CD14-positive monocyte (primary cell): ENCODE results near the gene ITGAL. TPM values are rescaled to one million over a fixed set of nuclear protein-coding genes. Genes with fewer than 3 reads are reported as not detected.
A peak's percentile ranks its signal among the peaks of the same experiment; 100 is the strongest.

Source experiments
- DNase-seq, 3 donors: peaks; one replicate each; pipeline ENCODE4 v3.0.0-alpha.2; 2011 to 2022
- H2AFZ ChIP-seq: 2 replicates; pipeline ENCODE4 v1.6.0; 2012; ENCODE audit warnings: mild to moderate bottlenecking, low read depth, low read length, inconsistent platforms; ENCODE audit not compliant: insufficient read depth, poor library complexity, severe bottlenecking
- H3K27ac ChIP-seq, 2 donors: 1 replicate in 1 of 2; 2 replicates in 1 of 2; pipeline ENCODE4 v1.5.1; 2012 to 2013; ENCODE audit warnings: low read length in 2 of 2, control low read depth in 1 of 2, inconsistent platforms in 1 of 2, low read depth in 1 of 2, mild to moderate bottlenecking in 1 of 2
- H3K27me3 ChIP-seq, 2 donors: one replicate each; pipeline versions ENCODE4 v1.6.0 to v1.6.1; 2011 to 2013; ENCODE audit warnings: low read length in 2 of 2; ENCODE audit not compliant: control insufficient read depth in 2 of 2, insufficient read depth in 2 of 2
- H3K36me3 ChIP-seq, 2 donors: replicated peaks in 1 of 2; 1 replicate in 1 of 2; 2 replicates in 1 of 2; pipeline versions ENCODE4 v1.5.1 to v1.6.1; 2012 to 2013; ENCODE audit warnings: low read length in 2 of 2, control low read depth in 1 of 2, inconsistent platforms in 1 of 2, mild to moderate bottlenecking in 1 of 2; ENCODE audit not compliant: insufficient read depth in 2 of 2, control insufficient read depth in 1 of 2
- H3K4me1 ChIP-seq, 2 donors: 1 replicate in 1 of 2; 2 replicates in 1 of 2; pipeline versions ENCODE4 v1.5.1 to v1.6.1; 2012 to 2013; ENCODE audit warnings: low read length in 2 of 2, control low read depth in 1 of 2, inconsistent platforms in 1 of 2, mild to moderate bottlenecking in 1 of 2, moderate library complexity in 1 of 2; ENCODE audit not compliant: insufficient read depth in 2 of 2, control insufficient read depth in 1 of 2
- H3K4me2 ChIP-seq: replicated peaks from 2 replicates; pipeline ENCODE3; 2012; ENCODE audit warnings: low read length, moderate library complexity, mild to moderate bottlenecking; ENCODE audit not compliant: poor library complexity, severe bottlenecking; ENCODE audit errors: extremely low read depth
- H3K4me3 ChIP-seq, 3 experiments: fragments of 200-600 bp in 1 of 3; sonication (generic) in 1 of 3; replicated peaks in 1 of 3; 1 replicate in 2 of 3; 2 replicates in 1 of 3; pipeline ENCODE4 v1.5.1; 2011 to 2013; ENCODE audit warnings: low read length in 3 of 3, mild to moderate bottlenecking in 3 of 3, control low read depth in 2 of 3, low read depth in 2 of 3, inconsistent platforms in 1 of 3, moderate library complexity in 1 of 3
- H3K79me2 ChIP-seq: 2 replicates; pipeline ENCODE4 v1.6.0; 2012; ENCODE audit warnings: mild to moderate bottlenecking, control low read depth, inconsistent platforms, low read length, moderate library complexity; ENCODE audit not compliant: insufficient read depth
- H3K9ac ChIP-seq: 2 replicates; pipeline ENCODE4 v1.6.0; 2017; ENCODE audit warnings: low read length, mild to moderate bottlenecking; ENCODE audit not compliant: insufficient read depth, poor library complexity, severe bottlenecking
- H3K9me3 ChIP-seq, 2 donors: replicated peaks in 1 of 2; 1 replicate in 1 of 2; 2 replicates in 1 of 2; pipeline versions ENCODE4 v1.5.1 to v1.6.1; 2012 to 2013; ENCODE audit warnings: low read length in 2 of 2, control low read depth in 1 of 2; ENCODE audit not compliant: control insufficient read depth in 1 of 2, insufficient read depth in 1 of 2
- H4K20me1 ChIP-seq: 2 replicates; pipeline ENCODE4 v1.6.0; 2012; ENCODE audit warnings: mild to moderate bottlenecking, low read length, control low read depth, moderate library complexity; ENCODE audit not compliant: insufficient read depth
- H3K27ac Mint-ChIP-seq, 7 donors: one replicate each; pipeline ENCODE4 v1.8.0; 2020; ENCODE audit warnings: mild to moderate bottlenecking in 7 of 7, mixed read lengths in 7 of 7, moderate library complexity in 6 of 7, inconsistent platforms in 2 of 7
- H3K27me3 Mint-ChIP-seq, 3 donors: one replicate each; pipeline ENCODE4 v1.8.0; 2021 to 2022; ENCODE audit warnings: low read depth in 3 of 3, mild to moderate bottlenecking in 3 of 3, mixed read lengths in 3 of 3, moderate library complexity in 3 of 3, inconsistent platforms in 1 of 3
- H3K36me3 Mint-ChIP-seq, 2 donors: one replicate each; pipeline ENCODE4 v1.8.0; 2020; ENCODE audit warnings: mixed read lengths in 2 of 2, inconsistent platforms in 1 of 2, mild to moderate bottlenecking in 1 of 2
- H3K4me1 Mint-ChIP-seq: one replicate; pipeline ENCODE4 v1.8.0; 2020; ENCODE audit warnings: mild to moderate bottlenecking, mixed read lengths
- H3K4me3 Mint-ChIP-seq, 2 donors: one replicate each; pipeline ENCODE4 v1.8.0; 2020; ENCODE audit warnings: mild to moderate bottlenecking in 2 of 2, mixed read lengths in 2 of 2, moderate library complexity in 1 of 2
- H3K9me3 Mint-ChIP-seq, 7 donors: one replicate each; pipeline ENCODE4 v1.8.0; 2020 to 2022; ENCODE audit warnings: mixed read lengths in 7 of 7, mild to moderate bottlenecking in 6 of 7, moderate library complexity in 6 of 7, inconsistent platforms in 2 of 7
- WGBS: methylation state at CpG from one replicate; pipeline ENCODE4 v1.1.5; 2013; ENCODE audit warnings: missing lambda C conversion rate; ENCODE audit not compliant: insufficient coverage; 5-methylcytosine and 5-hydroxymethylcytosine counted together
- intact Hi-C, 2 donors: fragments of 100-400 bp; cut with micrococcal nuclease; formaldehyde crosslinking; loops; one replicate each; pipeline versions ENCODE4 v1.15.0 to v1.15.1; 2023
- polyA plus RNA-seq, 3 donors: library from polyadenylated mRNA; depleted of rRNA in 1 of 3; unstranded in 2 of 3; stranded (reverse) in 1 of 3; fragments of 300-500 nt in 2 of 3; fragments of >200 nt in 1 of 3; fragmentation: Illumina TruSeq in 2 of 3; gene quantifications; 1 replicate in 2 of 3; 2 replicates in 1 of 3; pipeline ENCODE4 v1.2.3, GENCODE V29; 2012 to 2021
- TF ChIP-seq, protein P1 (sequence below): fragments of 200-600 bp; IDR thresholded peaks from one replicate; pipeline ENCODE4 v1.8.0; 2022; ENCODE audit warnings: antibody characterized with exemption, mild to moderate bottlenecking

The ITGAL gene
- polyA plus RNA-seq, 3 donors = 56.8 to 474 (median 109) TPM

DNA sequence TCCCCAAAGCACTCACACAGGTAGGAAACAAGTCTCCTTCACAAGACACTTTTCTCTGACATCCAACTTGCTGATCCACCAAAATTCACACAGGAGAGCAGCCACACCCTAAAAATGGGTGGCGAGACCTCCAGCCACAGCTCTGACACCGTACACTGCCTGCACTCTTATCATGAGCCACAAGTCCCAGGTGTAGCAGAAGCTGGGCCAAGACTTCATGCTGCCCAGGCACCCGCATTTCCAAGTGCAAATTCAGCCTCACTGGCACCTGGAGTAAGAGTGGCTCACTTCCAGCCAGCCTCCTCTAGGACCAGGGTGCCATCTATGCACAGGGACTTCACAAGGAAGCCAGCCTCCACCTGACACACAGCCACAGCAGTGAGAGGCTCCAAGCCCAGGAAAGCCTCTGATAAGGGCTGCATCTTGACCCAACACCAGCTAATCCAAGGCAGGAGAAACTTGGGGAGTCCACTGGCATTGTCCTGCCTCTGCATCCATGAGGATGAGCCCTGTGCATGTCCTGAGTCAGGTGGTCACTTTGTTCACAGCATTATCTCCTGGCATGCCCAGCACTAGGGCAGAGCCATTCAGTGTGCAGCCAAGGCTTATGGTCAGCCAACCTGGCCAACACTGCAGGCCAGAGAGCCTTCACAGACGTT, 56.4 kb downstream of the ITGAL start:
- Mint-ChIP-seq H3K27ac (peak overlapping the region in 6 of 7 donors; percentile 35 to 97 (median 94)), H3K4me1 (peaks cover 37% of the 10 kb centered on the region), H3K36me3 (peaks cover 19 to 33% of the 10 kb centered on the region in 2 donors), H3K9me3 (no peaks in the 10 kb centered on the region), H3K4me3 (peak overlapping the region in 1 of 2 donors; percentile 58), H3K27me3 (peaks cover 0 to 4% (median 3%) of the 10 kb centered on the region in 3 donors)
- H3K36me3 ChIP-seq = peaks cover 21 to 32% of the 10 kb centered on the region in 2 donors
- no peak overlapping the region for H3K9ac ChIP-seq
- H3K79me2 ChIP-seq = peaks cover 19% of the 10 kb centered on the region
- no peak overlapping the region for H3K4me3 ChIP-seq
- intact Hi-C loops = loop anchor here (5.0 kb wide), 3 partner anchors 58 to 83 kb away; partner anchors contain the start of genes ZNF785 (in 2 of the 2) and ZNF689 (in 1 of the 2)
- peaks cover 6% of the 10 kb centered on the region for H4K20me1 ChIP-seq
- peaks cover 36 to 48% of the 10 kb centered on the region in 2 donors for H3K4me1 ChIP-seq
- WGBS = 85% methylated on average over 4 of the region's 4 CpGs
- TF ChIP-seq, protein P1, sequence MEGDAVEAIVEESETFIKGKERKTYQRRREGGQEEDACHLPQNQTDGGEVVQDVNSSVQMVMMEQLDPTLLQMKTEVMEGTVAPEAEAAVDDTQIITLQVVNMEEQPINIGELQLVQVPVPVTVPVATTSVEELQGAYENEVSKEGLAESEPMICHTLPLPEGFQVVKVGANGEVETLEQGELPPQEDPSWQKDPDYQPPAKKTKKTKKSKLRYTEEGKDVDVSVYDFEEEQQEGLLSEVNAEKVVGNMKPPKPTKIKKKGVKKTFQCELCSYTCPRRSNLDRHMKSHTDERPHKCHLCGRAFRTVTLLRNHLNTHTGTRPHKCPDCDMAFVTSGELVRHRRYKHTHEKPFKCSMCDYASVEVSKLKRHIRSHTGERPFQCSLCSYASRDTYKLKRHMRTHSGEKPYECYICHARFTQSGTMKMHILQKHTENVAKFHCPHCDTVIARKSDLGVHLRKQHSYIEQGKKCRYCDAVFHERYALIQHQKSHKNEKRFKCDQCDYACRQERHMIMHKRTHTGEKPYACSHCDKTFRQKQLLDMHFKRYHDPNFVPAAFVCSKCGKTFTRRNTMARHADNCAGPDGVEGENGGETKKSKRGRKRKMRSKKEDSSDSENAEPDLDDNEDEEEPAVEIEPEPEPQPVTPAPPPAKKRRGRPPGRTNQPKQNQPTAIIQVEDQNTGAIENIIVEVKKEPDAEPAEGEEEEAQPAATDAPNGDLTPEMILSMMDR = no peak
- no peak for DNase-seq
- no peak overlapping the region for H2AFZ ChIP-seq
- no peak overlapping the region for H3K4me2 ChIP-seq
- H3K27me3 ChIP-seq = no peaks in the 10 kb centered on the region
- no peaks in the 10 kb centered on the region for H3K9me3 ChIP-seq
- peak overlapping the region; percentile 85 to 87 for H3K27ac ChIP-seq

DNA sequence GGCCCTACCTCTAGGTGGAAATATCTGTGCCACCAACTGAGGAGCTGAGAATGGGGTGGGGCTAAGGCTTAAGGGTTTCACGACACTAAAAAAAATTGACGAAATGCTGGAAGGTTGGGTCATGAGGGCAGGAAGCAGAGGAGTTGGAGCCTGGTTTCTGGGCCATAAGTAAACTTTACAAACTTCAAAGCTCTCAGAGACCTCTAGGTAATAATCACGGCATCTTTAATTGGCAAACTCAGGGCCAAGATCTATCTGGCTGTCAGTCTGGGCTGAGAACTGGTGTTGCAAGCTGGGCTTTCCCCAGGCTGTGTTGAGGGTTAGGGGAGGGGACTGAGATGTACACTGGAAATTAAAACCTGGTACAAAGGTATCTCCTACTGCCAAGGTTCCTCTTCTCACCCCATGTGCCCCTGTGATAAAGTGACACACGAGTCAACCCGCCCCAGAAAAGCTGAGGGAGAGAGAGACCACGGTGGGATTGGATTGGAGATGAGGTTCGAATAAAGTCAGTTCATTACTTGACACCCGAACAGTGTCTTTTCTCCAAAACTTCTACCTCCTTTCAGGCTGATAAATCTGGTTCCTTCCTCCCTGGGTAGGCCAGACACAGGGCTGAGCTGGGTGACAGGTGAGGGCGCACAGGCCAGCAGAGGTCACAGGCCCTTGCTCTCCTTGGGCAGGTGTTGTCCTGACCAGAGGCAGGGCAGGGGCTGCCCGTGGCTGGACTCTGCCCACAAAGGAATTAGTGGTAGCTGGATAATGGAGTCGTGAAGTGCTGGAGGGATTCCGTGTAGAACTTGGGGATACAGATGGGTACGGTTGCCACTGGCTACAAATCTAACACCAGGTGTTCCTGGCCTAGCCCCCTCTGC, 57.9 kb downstream of the ITGAL start:
- H3K4me1 Mint-ChIP-seq = peaks cover 42% of the 10 kb centered on the region
- H3K27ac Mint-ChIP-seq = peak overlapping the region in 1 of 7 donors; percentile 62
- Histone ChIP-seq H3K27ac (no peak overlapping the region), H3K27me3 (no peaks in the 10 kb centered on the region), H3K9me3 (no peaks in the 10 kb centered on the region), H2AFZ (no peak overlapping the region), H4K20me1 (no peaks in the 10 kb centered on the region), H3K4me1 (peaks cover 42 to 54% of the 10 kb centered on the region in 2 donors), H3K36me3 (peaks cover 21 to 28% of the 10 kb centered on the region in 2 donors), H3K4me2 (no peak overlapping the region), H3K4me3 (no peak overlapping the region), H3K79me2 (peaks cover 34% of the 10 kb centered on the region), H3K9ac (no peak overlapping the region)
- intact Hi-C loops = no loop called here
- no peak for DNase-seq
- TF ChIP-seq, protein P1 = no peak
- H3K36me3 Mint-ChIP-seq = peaks cover 18 to 26% of the 10 kb centered on the region in 2 donors
- H3K9me3 Mint-ChIP-seq = no peaks in the 10 kb centered on the region
- 92% methylated on average over 4 of the region's 13 CpGs for WGBS
- H3K4me3 Mint-ChIP-seq = no peak overlapping the region
- peaks cover 0 to 4% (median 3%) of the 10 kb centered on the region in 3 donors for H3K27me3 Mint-ChIP-seq
